Posterior cingulate gyrus (tissue), 11 donors: ENCODE measurements around the gene WDR46.
"Not testable (repeated sequence)": the region's sequence is repeated elsewhere in the genome, so short reads cannot be mapped to it uniquely, and the experiment has no call there.

ENCODE experiments used
- DNase-seq, 10 donors: peaks; one replicate each; pipeline versions ENCODE4 v3.0.0 to v3.0.0-alpha.2; 2020 to 2021; ENCODE audit warnings: mixed read lengths in 3 of 10
- intact Hi-C: fragments of 100-400 bp; cut with DNase I; formaldehyde crosslinking; loops from one replicate; pipeline ENCODE4 v1.15.1; 2023

Gene WDR46

DNA sequence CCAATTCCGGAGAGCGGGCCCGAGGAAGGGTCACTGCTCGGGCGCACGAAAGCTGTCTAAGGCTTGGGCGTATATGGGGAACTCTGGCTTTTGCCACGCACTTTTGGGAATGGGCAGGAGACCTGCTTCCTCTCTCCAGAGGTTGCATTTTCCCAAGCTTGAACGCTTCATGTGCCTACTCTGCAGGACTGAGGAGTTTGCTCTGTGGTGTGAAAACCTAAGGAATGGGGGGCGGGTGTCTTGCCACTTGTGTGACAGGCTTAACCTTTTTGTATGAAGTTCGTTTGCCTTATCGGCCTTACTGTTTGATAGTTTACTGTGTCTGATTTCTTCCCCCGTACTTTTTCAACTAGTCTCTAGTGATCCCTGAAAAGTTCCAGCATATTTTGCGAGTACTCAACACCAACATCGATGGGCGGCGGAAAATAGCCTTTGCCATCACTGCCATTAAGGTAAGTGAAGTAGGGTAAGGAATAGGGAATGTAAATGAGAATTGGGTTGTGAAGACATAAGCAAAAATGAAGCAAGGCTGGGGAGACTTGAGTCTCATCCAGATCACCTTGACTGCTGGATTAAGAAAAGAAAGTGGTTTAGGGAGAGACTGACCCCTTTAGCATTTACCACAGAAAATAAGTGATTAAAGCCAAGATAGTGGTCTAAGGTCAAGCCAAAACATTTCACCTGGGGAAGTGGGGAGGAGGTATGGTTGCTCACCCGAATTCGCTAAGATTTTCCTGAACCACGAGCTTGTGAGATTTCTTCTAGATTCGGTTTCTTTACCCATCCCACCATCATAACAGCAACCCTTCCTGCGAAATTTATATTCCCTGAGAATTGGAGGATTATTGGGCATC lies 16.5 kb downstream of the WDR46 start:
- DNase-seq = no peak
- intact Hi-C loops = loop anchor here (1.0 kb wide), 1 partner anchor 17 kb away; the partner anchor contains the start of genes PFDN6 and WDR46

- intact Hi-C loops = loop anchor here (1.0 kb wide), 1 partner anchor 18 kb away; the partner anchor contains the start of genes PFDN6 and WDR46
- DNase-seq = peak; percentile 87 to 98 (median 92)
Measured at GRCh38 chr6:33271468-33272274, 17.4 kb downstream of the WDR46 start, which contains the start of the genes RPS18 and VPS52. TSS of gene RPS18 (plus strand) at chr6:33272075. CDS start at chr6:33272120, 45 bp downstream. TSS of gene VPS52 (minus strand) at chr6:33271876. CDS start at chr6:33271675, 201 bp downstream.

- intact Hi-C loops = no loop called here
- no peak for DNase-seq
Measured at GRCh38 chr6:33271117-33271467, 17.9 kb downstream of the WDR46 start.

GRCh38 chr6:33264015-33264414 lies 25.0 kb downstream of the WDR46 start:
- intact Hi-C loops = no loop called here
- no peak for DNase-seq

DNA sequence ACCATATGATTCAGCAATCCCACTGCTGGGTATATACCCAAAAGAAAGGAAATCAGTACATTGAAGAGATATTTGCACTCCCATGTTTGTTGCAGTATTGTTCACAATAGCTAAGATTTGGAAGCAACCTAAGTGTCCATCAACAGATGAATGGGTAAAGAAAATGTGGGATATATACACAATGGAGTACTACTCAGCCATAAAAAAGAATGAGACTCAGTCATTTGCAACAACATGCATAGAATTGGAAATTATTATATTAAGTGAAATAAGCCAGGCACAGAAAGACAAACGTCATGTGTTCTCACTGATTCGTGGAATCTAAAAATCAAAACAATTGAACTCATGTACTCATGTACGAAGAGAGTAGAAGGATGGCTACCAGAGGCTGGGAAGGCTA lies 26.5 kb downstream of the WDR46 start:
- not testable (repeated sequence) for DNase-seq

GRCh38 chr6:33259032-33259431 lies 30.0 kb downstream of the WDR46 start:
- DNase-seq = no peak
- intact Hi-C loops = no loop called here

More for the DNA sequence above, 26.5 kb downstream of the WDR46 start:
- intact Hi-C loops = not testable (repeated sequence)

- intact Hi-C loops = no loop called here
- DNase-seq = no peak
Measured at GRCh38 chr6:33254591-33254990, 34.4 kb downstream of the WDR46 start.

DNA sequence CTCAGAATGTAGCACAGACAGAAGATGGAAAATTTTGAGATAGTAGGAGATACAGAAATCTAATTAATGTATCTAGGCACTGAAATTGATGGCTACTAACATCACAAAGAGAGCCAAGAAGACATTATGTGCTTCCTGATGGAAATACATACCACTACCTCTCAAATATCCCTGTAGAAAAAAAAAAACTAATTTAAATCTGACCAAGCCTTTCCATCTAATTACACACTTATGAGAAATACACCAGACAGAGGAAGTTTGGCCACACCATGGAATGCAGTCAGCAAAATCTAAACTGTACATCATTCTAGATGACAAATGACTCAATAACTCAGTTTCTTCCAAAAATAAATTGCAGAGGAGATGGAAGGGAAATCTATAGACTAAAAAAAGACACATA lies 36.3 kb downstream of the WDR46 start:
- intact Hi-C loops = no loop called here
- no peak for DNase-seq

GRCh38 chr6:33251395-33252012 lies 37.5 kb downstream of the WDR46 start:
- no peak for DNase-seq
- intact Hi-C loops = no loop called here

DNA sequence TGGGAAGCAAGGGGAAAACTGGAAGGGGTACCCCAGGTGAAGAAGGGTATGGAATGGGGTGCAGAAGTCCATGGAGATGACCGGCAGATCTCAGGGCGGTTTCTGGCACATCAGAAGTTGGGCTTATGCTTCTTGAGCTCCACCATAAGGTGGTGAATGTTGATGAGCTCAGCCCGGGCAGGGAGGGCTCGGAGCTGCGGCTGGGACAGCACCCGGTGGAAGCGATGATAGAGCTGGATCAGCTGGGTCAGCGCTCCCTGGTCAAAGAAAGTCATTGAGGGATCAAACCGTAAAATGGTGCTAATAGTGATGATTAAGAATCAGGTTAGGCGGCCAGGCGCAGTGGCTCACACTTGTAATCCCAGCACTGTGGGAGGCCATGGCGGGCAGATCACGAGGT lies 38.3 kb downstream of the WDR46 start:
- DNase-seq = no peak
- intact Hi-C loops = no loop called here

DNA sequence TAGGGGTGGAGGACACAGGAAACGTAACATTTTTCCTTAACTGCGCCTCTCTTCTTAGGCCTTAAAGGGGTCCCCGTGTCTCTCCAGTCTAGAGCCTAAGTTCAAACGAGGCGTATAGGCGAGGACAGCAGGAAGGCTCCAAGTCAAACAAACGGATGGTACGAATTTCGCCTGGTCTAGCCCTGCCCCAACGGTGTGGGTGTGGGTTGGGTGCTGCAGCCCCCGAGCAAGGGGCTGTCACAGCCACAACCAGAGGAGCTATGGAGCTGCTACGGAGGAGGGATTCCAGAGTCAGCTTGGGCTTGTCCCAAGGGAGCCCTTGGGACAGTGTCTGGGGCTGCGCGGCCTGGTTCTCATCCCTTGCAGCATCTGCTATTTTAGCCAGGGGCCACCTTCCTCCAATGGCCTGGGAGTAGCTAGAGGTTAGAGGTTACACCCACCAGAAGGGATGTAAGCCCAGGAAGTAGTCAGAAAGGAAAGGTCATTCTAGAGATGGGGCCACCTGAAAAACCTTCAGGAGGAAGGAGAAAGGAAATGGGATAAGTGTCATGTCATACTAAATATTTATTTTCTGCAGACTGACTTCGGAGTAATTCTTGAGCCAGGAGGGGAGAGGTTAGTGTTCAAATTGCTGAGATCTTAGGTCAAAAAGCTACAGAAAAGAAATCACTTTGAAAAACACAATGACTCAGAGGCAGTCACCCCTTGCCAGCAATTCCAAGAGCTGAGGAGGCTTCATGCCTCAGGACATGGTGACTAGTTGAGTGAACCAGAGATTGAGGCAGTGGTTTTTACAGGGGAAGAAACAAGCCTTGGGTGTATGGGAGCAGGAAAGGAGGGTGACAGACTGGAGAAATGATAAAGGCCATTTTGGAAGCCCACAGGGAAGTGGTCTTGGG lies 39.1 kb downstream of the WDR46 start:
- DNase-seq = peak in 1 of 10 donors; percentile 16
- intact Hi-C loops = loop anchor here (2.0 to 10.0 kb wide), 4 partner anchors 38 to 363 kb away; partner anchors contain the start of gene COL11A2

- DNase-seq = peak; percentile 93 to 99 (median 97)
- intact Hi-C loops = loop anchor here (1.0 to 10.0 kb wide), 6 partner anchors 37 to 362 kb away; partner anchors contain the start of gene COL11A2
Measured at GRCh38 chr6:33248932-33249731, 39.9 kb downstream of the WDR46 start.

DNA sequence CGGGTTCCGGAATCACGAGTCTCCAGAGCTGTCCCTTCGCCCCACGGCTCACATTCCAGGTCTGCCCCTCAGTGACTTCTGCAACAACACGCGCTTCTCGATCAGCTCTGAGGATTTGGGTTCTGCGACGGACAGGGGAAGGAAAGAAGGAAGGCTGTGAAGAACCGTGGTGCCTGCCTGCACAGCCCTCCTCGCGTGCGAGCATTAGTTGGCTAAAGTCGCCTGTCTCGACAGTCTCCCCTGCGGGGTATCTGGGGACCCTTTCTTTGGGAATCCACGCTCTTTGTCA lies 40.5 kb downstream of the WDR46 start:
- intact Hi-C loops = loop anchor here (1.0 to 10.0 kb wide), 6 partner anchors 36 to 361 kb away; partner anchors contain the start of gene COL11A2
- peak in 2 of 10 donors; percentile 12 to 81 for DNase-seq

DNA sequence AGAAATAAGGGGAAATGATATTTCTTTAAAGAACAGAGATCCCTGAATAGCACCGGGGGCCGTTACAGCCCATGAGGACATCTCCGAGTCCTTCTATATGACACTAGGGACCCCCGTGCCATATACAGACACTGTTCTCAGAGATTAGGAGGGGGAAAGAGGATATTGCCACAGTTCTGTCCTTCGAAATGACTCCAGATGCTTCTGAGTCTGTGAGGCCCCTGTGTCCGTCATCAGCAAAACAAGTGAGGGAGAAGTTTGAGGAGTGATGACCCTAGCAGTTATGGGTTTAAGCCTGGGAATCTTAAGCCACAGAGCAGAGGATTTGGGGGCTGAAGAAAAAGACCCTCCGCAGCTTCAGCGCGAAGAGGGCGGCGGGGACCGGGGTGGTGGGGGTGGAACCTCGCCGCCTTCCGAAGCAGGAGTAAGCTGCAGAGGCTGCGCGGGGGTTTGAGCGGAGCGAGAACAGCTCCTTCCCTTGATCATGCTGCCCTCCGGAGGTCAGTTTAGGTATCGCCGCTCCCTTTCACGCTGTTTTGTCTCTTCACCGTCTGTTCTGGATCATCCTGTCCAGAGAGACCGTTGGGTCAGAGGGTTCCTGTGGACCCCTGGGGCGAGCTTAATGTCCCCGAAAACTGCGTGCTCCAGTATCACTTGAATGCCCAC lies 40.9 kb downstream of the WDR46 start:
- intact Hi-C loops = loop anchor here (1.0 to 10.0 kb wide), 6 partner anchors 36 to 361 kb away; partner anchors contain the start of gene COL11A2
- DNase-seq = peak; percentile 83 to 98 (median 91)

DNA sequence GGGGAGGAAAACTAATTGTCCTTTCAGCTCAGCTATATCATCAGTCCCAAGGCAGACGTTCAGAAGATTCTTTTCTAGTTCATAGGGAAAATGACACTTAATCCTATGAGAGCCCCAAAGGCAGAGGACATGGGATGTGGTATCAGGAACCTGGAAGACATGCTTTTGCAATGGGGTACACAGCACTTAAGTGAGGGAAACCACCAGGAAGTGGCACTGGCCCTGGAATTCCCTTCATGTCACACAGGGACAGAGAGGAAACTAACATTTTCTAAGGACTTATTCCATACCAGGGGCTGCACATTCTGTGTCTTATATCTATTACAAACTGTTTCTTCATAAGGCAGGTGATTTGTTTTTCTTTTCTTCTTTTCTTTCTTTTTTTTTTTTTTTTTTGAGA lies 45.6 kb downstream of the WDR46 start:
- DNase-seq = no peak
- intact Hi-C loops = loop anchor here (10.0 kb wide), 1 partner anchor 49 kb away; the partner anchor contains the start of gene COL11A2

DNA sequence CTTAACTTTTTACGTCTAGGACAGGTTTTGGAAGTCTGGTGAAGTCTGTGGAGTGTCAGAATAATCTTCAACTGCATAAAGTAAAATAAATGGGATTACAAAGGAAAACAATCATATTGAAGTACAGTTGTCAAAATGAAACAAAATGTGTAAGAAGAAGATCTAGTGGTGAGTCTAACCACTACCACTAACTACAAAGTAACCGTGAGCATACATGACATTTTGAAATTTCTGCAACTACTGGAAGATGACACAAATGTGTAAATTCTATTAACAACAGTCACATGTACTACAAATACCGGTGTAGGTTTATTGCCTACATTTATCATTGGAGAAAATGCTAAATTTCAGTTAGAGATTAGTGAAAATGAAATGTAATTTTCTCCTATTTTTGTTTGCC lies 47.1 kb downstream of the WDR46 start:
- intact Hi-C loops = loop anchor here (10.0 kb wide), 1 partner anchor 47 kb away; the partner anchor contains the start of gene COL11A2
- no peak for DNase-seq

DNA sequence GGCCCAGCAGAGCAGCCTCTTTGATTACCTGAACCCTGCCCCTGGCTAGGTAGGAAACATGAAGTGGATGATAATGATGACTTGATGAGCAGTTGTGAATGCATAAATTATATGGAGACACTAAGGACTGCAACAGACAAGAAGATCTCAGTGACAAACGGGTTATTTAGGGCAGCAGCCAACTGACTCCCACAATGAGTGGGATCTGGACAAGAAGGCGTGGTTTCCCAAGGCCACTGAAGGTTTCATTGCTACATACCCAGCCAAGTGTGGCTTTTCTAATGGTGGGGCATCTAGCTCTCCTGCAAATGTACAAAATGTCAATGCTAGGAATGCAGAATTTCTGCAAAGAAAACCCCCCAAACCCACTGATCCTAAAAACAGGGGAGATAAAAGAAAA lies 51.3 kb downstream of the WDR46 start:
- DNase-seq = no peak
- intact Hi-C loops = no loop called here

DNA sequence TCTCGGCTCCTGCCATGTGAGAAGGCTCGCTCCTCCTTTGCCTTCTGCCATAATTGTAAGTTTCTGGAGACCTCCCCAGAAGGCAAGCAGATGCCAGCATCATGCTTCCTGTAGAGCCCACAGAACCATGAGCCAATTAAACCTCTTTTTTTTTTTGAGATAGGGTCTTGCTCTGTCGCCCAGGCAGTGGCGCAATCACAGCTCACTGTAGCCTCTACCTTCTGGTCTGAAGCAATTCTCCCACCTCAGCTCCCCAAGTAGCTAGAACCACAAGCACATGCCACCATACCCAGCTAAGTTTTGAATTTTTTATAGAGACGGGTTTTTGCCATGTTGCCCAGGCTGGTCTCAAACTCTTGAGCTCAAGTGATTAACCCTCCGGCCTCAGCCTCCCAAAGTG lies 52.2 kb downstream of the WDR46 start:
- intact Hi-C loops = no loop called here
- no peak for DNase-seq
